GM21526 (cell line): ENCODE data around the gene SLC49A4.

ENCODE experiments used
- ATAC-seq: cut with Tn5 transposase; IDR thresholded peaks from one replicate; pipeline ENCODE4 v1.9.1; 2021; ENCODE audit warnings: moderate library complexity; ENCODE audit not compliant: unreplicated experiment, low FRiP score

The SLC49A4 gene

GRCh38 chr3:122784436-122784835 lies 10.4 kb upstream of the SLC49A4 start:
- no peak for ATAC-seq

GRCh38 chr3:122785231-122785630 lies 9.6 kb upstream of the SLC49A4 start:
- ATAC-seq = no peak

- no peak for ATAC-seq
These were observed 8.8 kb upstream of the SLC49A4 start for GRCh38 chr3:122786066-122786465.

GRCh38 chr3:122787872-122788271 lies 7.0 kb upstream of the SLC49A4 start:
- ATAC-seq = no peak

- no peak for ATAC-seq
These were observed 5.1 kb upstream of the SLC49A4 start for GRCh38 chr3:122789585-122790273.

GRCh38 chr3:122793568-122794416 lies 1.1 kb upstream of the SLC49A4 start, which contains the start of gene HSPBAP1:
Gene HSPBAP1, minus strand, starts transcription at chr3:122793831. Its CDS starts 151 bp downstream, at chr3:122793680.
- ATAC-seq = peak; percentile 61

- no peak for ATAC-seq
These were observed 438 bp upstream of the SLC49A4 start for GRCh38 chr3:122794483-122794778.

GRCh38 chr3:122795674-122796195 lies 866 bp downstream of the SLC49A4 start:
- ATAC-seq = no peak

GRCh38 chr3:122797291-122797690 lies 2.4 kb downstream of the SLC49A4 start:
- ATAC-seq = no peak

GRCh38 chr3:122799322-122799721 lies 4.5 kb downstream of the SLC49A4 start:
- no peak for ATAC-seq

GRCh38 chr3:122800031-122800430 lies 5.2 kb downstream of the SLC49A4 start:
- no peak for ATAC-seq

- ATAC-seq = no peak
These were observed 5.9 kb downstream of the SLC49A4 start for GRCh38 chr3:122800706-122801237.

- ATAC-seq = no peak
These were observed 7.5 kb downstream of the SLC49A4 start for GRCh38 chr3:122802323-122802722.

GRCh38 chr3:122803977-122804376 lies 9.1 kb downstream of the SLC49A4 start:
- no peak for ATAC-seq

GRCh38 chr3:122810734-122811133 lies 15.9 kb downstream of the SLC49A4 start:
- ATAC-seq = no peak

- ATAC-seq = no peak
These were observed 21.7 kb downstream of the SLC49A4 start for GRCh38 chr3:122816587-122816986.

GRCh38 chr3:122824465-122825381 lies 29.9 kb downstream of the SLC49A4 start:
- ATAC-seq = no peak

- no peak for ATAC-seq
These were observed 30.6 kb downstream of the SLC49A4 start for GRCh38 chr3:122825460-122825859.

- no peak for ATAC-seq
These were observed 31.4 kb downstream of the SLC49A4 start for GRCh38 chr3:122826278-122826677.

- ATAC-seq = no peak
These were observed 33.4 kb downstream of the SLC49A4 start for GRCh38 chr3:122828281-122828680.
